ENCODE results near the gene C11orf71.

The C11orf71 gene

DNA sequence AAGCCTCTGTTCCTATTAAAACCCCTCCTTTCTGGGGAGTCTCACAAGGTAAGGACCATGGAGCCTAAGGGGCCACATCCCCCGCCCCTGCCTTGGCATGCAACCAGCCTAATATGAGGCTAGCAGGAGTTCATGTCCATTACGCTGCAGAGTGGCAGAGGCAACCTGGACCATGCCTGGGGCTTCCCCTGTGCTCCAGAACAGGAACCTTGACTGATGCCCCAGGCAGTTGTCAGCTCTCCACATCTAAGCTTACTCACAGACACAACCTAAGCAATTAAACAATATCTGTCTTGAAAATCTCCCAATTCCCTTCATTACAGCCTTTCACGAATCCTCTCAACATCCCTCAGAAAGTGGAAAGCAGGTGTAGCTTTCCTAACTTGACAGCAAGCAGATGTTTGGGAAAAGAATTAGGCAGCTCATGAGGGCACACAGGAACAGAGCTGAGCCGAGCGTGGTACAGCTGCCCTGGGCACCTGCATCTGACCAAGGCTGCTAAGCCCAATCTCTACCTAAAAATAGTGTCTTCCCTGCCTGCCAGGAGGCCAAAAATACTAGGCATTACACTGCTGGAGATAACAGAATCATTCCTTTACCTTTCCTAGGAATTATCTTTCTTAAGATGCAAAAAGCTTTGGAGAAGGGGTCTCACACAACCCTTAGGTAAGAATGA lies 20.8 kb downstream of the C11orf71 start:
- Histone ChIP-seq H3F3A (ENCODE audit: insufficient read depth) (no peaks in the 10 kb centered on the region), H3K9me2 (replicated peaks; ENCODE audit: insufficient read depth, low read length) (no peaks in the 10 kb centered on the region), H3K36me3 (ENCODE audit: low read length) (no peaks in the 10 kb centered on the region), H3K79me2 (ENCODE audit: insufficient read depth, low read length) (no peaks in the 10 kb centered on the region), H3K27me3 (ENCODE audit: low read length) (no peaks in the 10 kb centered on the region), H2AFZ (ENCODE audit: low read depth, low read length, severe bottlenecking) (no peak overlapping the region), H3K9ac (ENCODE audit: low read length) (no peak overlapping the region), H3K27ac (ENCODE audit: low read depth, low read length) (no peak overlapping the region), H3K4me2 (ENCODE audit: low read depth, low read length, poor library complexity, severe bottlenecking) (no peak overlapping the region), H3K9me3 (ENCODE audit: insufficient read depth, low read length) (no peaks in the 10 kb centered on the region), H4K20me1 (ENCODE audit: low read depth, low read length) (no peaks in the 10 kb centered on the region), H3K4me3 (ENCODE audit: insufficient read depth, low read length, poor library complexity, severe bottlenecking) (no peak overlapping the region)
- no peak for TF ChIP-seq EZH2phosphoT487 (conservative IDR thresholded peaks at IDR 0.05; ENCODE audit: low read length)
- TF ChIP-seq, protein P1, sequence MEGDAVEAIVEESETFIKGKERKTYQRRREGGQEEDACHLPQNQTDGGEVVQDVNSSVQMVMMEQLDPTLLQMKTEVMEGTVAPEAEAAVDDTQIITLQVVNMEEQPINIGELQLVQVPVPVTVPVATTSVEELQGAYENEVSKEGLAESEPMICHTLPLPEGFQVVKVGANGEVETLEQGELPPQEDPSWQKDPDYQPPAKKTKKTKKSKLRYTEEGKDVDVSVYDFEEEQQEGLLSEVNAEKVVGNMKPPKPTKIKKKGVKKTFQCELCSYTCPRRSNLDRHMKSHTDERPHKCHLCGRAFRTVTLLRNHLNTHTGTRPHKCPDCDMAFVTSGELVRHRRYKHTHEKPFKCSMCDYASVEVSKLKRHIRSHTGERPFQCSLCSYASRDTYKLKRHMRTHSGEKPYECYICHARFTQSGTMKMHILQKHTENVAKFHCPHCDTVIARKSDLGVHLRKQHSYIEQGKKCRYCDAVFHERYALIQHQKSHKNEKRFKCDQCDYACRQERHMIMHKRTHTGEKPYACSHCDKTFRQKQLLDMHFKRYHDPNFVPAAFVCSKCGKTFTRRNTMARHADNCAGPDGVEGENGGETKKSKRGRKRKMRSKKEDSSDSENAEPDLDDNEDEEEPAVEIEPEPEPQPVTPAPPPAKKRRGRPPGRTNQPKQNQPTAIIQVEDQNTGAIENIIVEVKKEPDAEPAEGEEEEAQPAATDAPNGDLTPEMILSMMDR (IDR thresholded peaks at IDR 0.05; ENCODE audit: insufficient read depth, low read length, poor library complexity, severe bottlenecking), result no peak

DNA sequence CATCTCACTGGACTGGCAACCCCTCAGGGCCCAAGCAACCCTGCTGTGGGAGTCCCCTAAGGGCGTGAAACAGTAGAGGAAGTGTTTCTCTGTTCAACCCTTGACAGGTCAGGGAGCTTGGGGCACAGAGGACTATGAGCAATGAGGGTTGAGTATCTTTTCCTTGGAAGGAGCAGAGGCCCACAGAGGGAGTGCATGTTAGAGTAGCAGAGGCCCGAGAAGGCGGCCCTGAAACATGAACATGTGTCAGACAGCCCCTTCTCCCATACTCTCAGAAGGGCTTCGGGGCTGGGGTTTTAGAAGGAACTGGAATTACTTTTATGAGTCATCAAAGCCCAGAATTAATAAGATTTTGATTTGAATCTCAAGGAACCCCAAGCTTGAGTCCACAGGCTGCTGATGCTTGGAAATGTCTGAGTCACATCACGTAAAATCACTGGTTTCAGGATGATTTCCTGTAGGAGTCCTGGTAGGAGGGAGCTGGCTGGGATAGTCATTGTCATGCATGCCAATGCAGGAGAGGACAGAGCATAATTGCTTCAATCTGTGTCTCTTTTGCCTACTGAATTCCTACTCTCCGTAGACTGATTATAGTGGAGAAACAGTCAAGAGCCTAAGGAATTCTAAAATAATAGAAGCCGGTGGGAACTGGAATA lies 22.6 kb downstream of the C11orf71 start:
- Histone ChIP-seq H3K9me2 (replicated peaks; ENCODE audit: insufficient read depth, low read length) (no peaks in the 10 kb centered on the region), H3K4me2 (ENCODE audit: low read depth, low read length, poor library complexity, severe bottlenecking) (no peak overlapping the region), H3K27ac (ENCODE audit: low read depth, low read length) (no peak overlapping the region), H3F3A (ENCODE audit: insufficient read depth) (no peaks in the 10 kb centered on the region), H3K9ac (ENCODE audit: low read length) (no peak overlapping the region), H3K79me2 (ENCODE audit: insufficient read depth, low read length) (no peaks in the 10 kb centered on the region), H3K4me3 (ENCODE audit: insufficient read depth, low read length, poor library complexity, severe bottlenecking) (no peak overlapping the region), H2AFZ (ENCODE audit: low read depth, low read length, severe bottlenecking) (no peak overlapping the region), H3K9me3 (ENCODE audit: insufficient read depth, low read length) (no peaks in the 10 kb centered on the region), H3K36me3 (ENCODE audit: low read length) (no peaks in the 10 kb centered on the region), H4K20me1 (ENCODE audit: low read depth, low read length) (no peaks in the 10 kb centered on the region), H3K27me3 (ENCODE audit: low read length) (no peaks in the 10 kb centered on the region)
- TF ChIP-seq EZH2phosphoT487 (conservative IDR thresholded peaks at IDR 0.05; ENCODE audit: low read length), result no peak
- TF ChIP-seq, protein P1 (IDR thresholded peaks at IDR 0.05; ENCODE audit: insufficient read depth, low read length, poor library complexity, severe bottlenecking), result no peak

DNA sequence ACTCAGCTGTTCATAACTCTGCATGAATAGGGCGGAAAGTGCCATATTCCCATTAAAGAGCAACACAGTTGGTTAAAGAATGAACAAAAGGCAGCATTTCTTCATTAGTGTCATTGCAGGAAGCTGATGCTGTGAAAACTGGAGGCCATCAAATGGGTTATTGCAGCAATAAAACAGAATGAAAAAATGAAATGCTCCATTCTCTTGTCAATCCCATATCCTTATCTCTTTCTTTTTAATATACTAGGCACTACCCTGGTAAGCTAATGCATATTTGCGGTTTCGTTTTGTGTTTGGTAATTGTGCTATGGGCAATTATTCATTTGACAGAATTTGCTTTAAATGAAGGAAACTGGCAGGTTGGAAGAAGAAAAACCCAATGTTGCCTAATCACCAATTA lies 25.3 kb downstream of the C11orf71 start:
- Histone ChIP-seq H3K9ac (ENCODE audit: low read length) (no peak overlapping the region), H2AFZ (ENCODE audit: low read depth, low read length, severe bottlenecking) (no peak overlapping the region), H3K79me2 (ENCODE audit: insufficient read depth, low read length) (no peaks in the 10 kb centered on the region), H4K20me1 (ENCODE audit: low read depth, low read length) (no peaks in the 10 kb centered on the region), H3K9me3 (ENCODE audit: insufficient read depth, low read length) (no peaks in the 10 kb centered on the region), H3K27me3 (ENCODE audit: low read length) (no peaks in the 10 kb centered on the region), H3K36me3 (ENCODE audit: low read length) (no peaks in the 10 kb centered on the region), H3K9me2 (replicated peaks; ENCODE audit: insufficient read depth, low read length) (no peaks in the 10 kb centered on the region), H3K27ac (ENCODE audit: low read depth, low read length) (no peak overlapping the region), H3F3A (ENCODE audit: insufficient read depth) (no peaks in the 10 kb centered on the region), H3K4me2 (ENCODE audit: low read depth, low read length, poor library complexity, severe bottlenecking) (no peak overlapping the region), H3K4me3 (ENCODE audit: insufficient read depth, low read length, poor library complexity, severe bottlenecking) (no peak overlapping the region)
- TF ChIP-seq, protein P1 (IDR thresholded peaks at IDR 0.05; ENCODE audit: insufficient read depth, low read length, poor library complexity, severe bottlenecking), result no peak
- TF ChIP-seq EZH2phosphoT487 (conservative IDR thresholded peaks at IDR 0.05; ENCODE audit: low read length), result no peak
